ENCODE results near the gene F2R. TPM values are rescaled to one million over a fixed set of nuclear protein-coding genes. Genes with fewer than 3 reads are reported as not detected.

F2R gene
- polyA plus RNA-seq, 1 donor (not counting 4 experiments of a cell fraction or from before 2014, with no cell fraction given): 56.8 TPM

- Histone ChIP-seq H3K36me3 (ENCODE audit: control insufficient read depth in 2 of 2, extremely low read depth in 1 of 2, insufficient read depth in 2 of 2, low read length in 2 of 2) (no peaks in the 10 kb centered on the region), H3K79me2 (ENCODE audit: control insufficient read depth, insufficient read depth, low read length) (no peaks in the 10 kb centered on the region), H3K4me2 (ENCODE audit: control insufficient read depth, extremely low read depth, insufficient read depth, low read depth, low read length) (no peak overlapping the region), H3K9me1 (ENCODE audit: control insufficient read depth, extremely low read depth, insufficient read depth, low read length) (no peaks in the 10 kb centered on the region), H3K27me3 (ENCODE audit: control insufficient read depth, extremely low read depth, insufficient read depth, low read length) (no peaks in the 10 kb centered on the region), H4K20me1 (ENCODE audit: control insufficient read depth, extremely low read depth, insufficient read depth, low read length) (no peaks in the 10 kb centered on the region), H3K4me3 (ENCODE audit: control insufficient read depth in 2 of 3, extremely low read depth in 1 of 3, insufficient read depth in 2 of 3, low read depth in 1 of 3, low read length in 3 of 3) (no peak overlapping the region), H2AFZ (ENCODE audit: control insufficient read depth, low read length) (peak overlapping the region; percentile 30), H3K9me3 (ENCODE audit: control insufficient read depth, low read depth, low read length) (no peaks in the 10 kb centered on the region), H3K9ac (ENCODE audit: control insufficient read depth, extremely low read depth, insufficient read depth, low read length) (no peak overlapping the region), H3K27ac (ENCODE audit: control insufficient read depth, insufficient read depth, low read length) (no peak overlapping the region), H3K4me1 (ENCODE audit: control insufficient read depth, extremely low read depth, insufficient read depth, low read length) (peaks cover 38% of the 10 kb centered on the region)
- DNase-seq (ENCODE audit: low read depth, low spot score): no peak
- FAIRE-seq: no peak
- no peak for TF ChIP-seq EZH2 (IDR thresholded peaks at IDR 0.05; ENCODE audit: low read length)
- TF ChIP-seq CTCF (optimal IDR thresholded peaks at IDR 0.05 in 1 of 3, IDR thresholded peaks at IDR 0.05 in 1 of 3, conservative IDR thresholded peaks at IDR 0.05 in 1 of 3; ENCODE audit: extremely low read depth in 1 of 3, insufficient read depth in 2 of 3, low read length in 3 of 3): no peak
- dilution Hi-C loops (cut with MboI; ENCODE audit: extremely low pct_ligation_motif_present, low sequenced_read_pairs): no loop called here
Measured at GRCh38 chr5:76691467-76692273, 24.3 kb upstream of the F2R start.

GRCh38 chr5:76692274-76692540 is 23.7 kb upstream of the F2R start:
- DNase-seq (ENCODE audit: low read depth, low spot score) (no peak), FAIRE-seq (no peak)
- no peak overlapping the region for H3K4me2 ChIP-seq (ENCODE audit: control insufficient read depth, extremely low read depth, insufficient read depth, low read depth, low read length)
- dilution Hi-C loops (cut with MboI; ENCODE audit: extremely low pct_ligation_motif_present, low sequenced_read_pairs): no loop called here
- H4K20me1 ChIP-seq (ENCODE audit: control insufficient read depth, extremely low read depth, insufficient read depth, low read length): no peaks in the 10 kb centered on the region
- no peak overlapping the region for H3K9ac ChIP-seq (ENCODE audit: control insufficient read depth, extremely low read depth, insufficient read depth, low read length)
- no peak overlapping the region for H3K4me3 ChIP-seq (ENCODE audit: control insufficient read depth in 2 of 3, extremely low read depth in 1 of 3, insufficient read depth in 2 of 3, low read depth in 1 of 3, low read length in 3 of 3)
- no peaks in the 10 kb centered on the region for H3K9me1 ChIP-seq (ENCODE audit: control insufficient read depth, extremely low read depth, insufficient read depth, low read length)
- no peak for TF ChIP-seq CTCF (optimal IDR thresholded peaks at IDR 0.05 in 1 of 3, IDR thresholded peaks at IDR 0.05 in 1 of 3, conservative IDR thresholded peaks at IDR 0.05 in 1 of 3; ENCODE audit: extremely low read depth in 1 of 3, insufficient read depth in 2 of 3, low read length in 3 of 3)
- no peak for TF ChIP-seq EZH2 (IDR thresholded peaks at IDR 0.05; ENCODE audit: low read length)
- no peak overlapping the region for H3K27ac ChIP-seq (ENCODE audit: control insufficient read depth, insufficient read depth, low read length)
- H3K9me3 ChIP-seq (ENCODE audit: control insufficient read depth, low read depth, low read length): no peaks in the 10 kb centered on the region
- no peaks in the 10 kb centered on the region for H3K79me2 ChIP-seq (ENCODE audit: control insufficient read depth, insufficient read depth, low read length)
- H3K36me3 ChIP-seq (ENCODE audit: control insufficient read depth in 2 of 2, extremely low read depth in 1 of 2, insufficient read depth in 2 of 2, low read length in 2 of 2): no peaks in the 10 kb centered on the region
- H3K27me3 ChIP-seq (ENCODE audit: control insufficient read depth, extremely low read depth, insufficient read depth, low read length): no peaks in the 10 kb centered on the region
- H2AFZ ChIP-seq (ENCODE audit: control insufficient read depth, low read length): no peak overlapping the region
- peaks cover 38% of the 10 kb centered on the region for H3K4me1 ChIP-seq (ENCODE audit: control insufficient read depth, extremely low read depth, insufficient read depth, low read length)

Measured in keratinocyte (primary cell).